ENCODE data around the gene PLCXD1. TPM values are rescaled to one million over a fixed set of nuclear protein-coding genes. Genes with fewer than 3 reads are reported as not detected.

PLCXD1 gene
- total RNA-seq, 4 donors from 2014 or later = 2.1 to 8.9 (median 2.4) TPM

Other genes with a start within 250 kb of the PLCXD1 start
- gene GTPBP6, start 37.4 kb downstream of the PLCXD1 start, total RNA-seq = 10 to 100 TPM; 31.6 to 61.4 (median 55.5) TPM
- 1 to 10 TPM; 4.0 to 8.3 (median 5.4) TPM for gene PPP2R3B, start 105.5 kb downstream of the PLCXD1 start, total RNA-seq